HUES48 (cell line): ENCODE measurements around the gene LGI2.
A peak's percentile ranks its signal among the peaks of the same experiment; 100 is the strongest.

Source experiments
- H3K27ac ChIP-seq: one replicate; pipeline ENCODE4 v1.7.0; 2013; ENCODE audit warnings: low read depth, low read length, inconsistent platforms
- H3K27me3 ChIP-seq: 2 replicates; pipeline ENCODE4 v1.6.1; 2013; ENCODE audit warnings: mild to moderate bottlenecking, low read length; ENCODE audit not compliant: control insufficient read depth, insufficient read depth
- H3K36me3 ChIP-seq: 2 replicates; pipeline ENCODE4 v1.6.1; 2013; ENCODE audit warnings: low read length; ENCODE audit not compliant: control insufficient read depth, insufficient read depth
- H3K4me1 ChIP-seq: 2 replicates; pipeline ENCODE4 v1.6.1; 2013; ENCODE audit warnings: mild to moderate bottlenecking, low read length; ENCODE audit not compliant: control insufficient read depth, insufficient read depth
- H3K4me3 ChIP-seq: 2 replicates; pipeline ENCODE4 v1.5.1; 2013; ENCODE audit warnings: mild to moderate bottlenecking, low read depth, low read length
- H3K9ac ChIP-seq: 2 replicates; pipeline ENCODE4 v1.6.1; 2013; ENCODE audit warnings: mild to moderate bottlenecking, low read depth, low read length, moderate library complexity
- H3K9me3 ChIP-seq: 2 replicates; pipeline ENCODE4 v1.6.1; 2013; ENCODE audit warnings: low read length; ENCODE audit not compliant: control insufficient read depth, insufficient read depth

The LGI2 gene

GRCh38 chr4:25050370-25051078 lies 19.8 kb upstream of the LGI2 start:
- H3K36me3 ChIP-seq: no peaks in the 10 kb centered on the region
- H3K9me3 ChIP-seq: peaks cover 13% of the 10 kb centered on the region
- H3K4me1 ChIP-seq: no peaks in the 10 kb centered on the region
- no peak overlapping the region for H3K9ac ChIP-seq
- H3K27me3 ChIP-seq: no peaks in the 10 kb centered on the region
- no peak overlapping the region for H3K27ac ChIP-seq
- no peak overlapping the region for H3K4me3 ChIP-seq

GRCh38 chr4:25043548-25043947 lies 12.8 kb upstream of the LGI2 start:
- H3K9me3 ChIP-seq: no peaks in the 10 kb centered on the region
- peaks cover 5% of the 10 kb centered on the region; the same call in 1 of the 2 replicates for H3K27me3 ChIP-seq
- H3K36me3 ChIP-seq: no peaks in the 10 kb centered on the region
- H3K27ac ChIP-seq: no peak overlapping the region
- no peaks in the 10 kb centered on the region for H3K4me1 ChIP-seq
- no peak overlapping the region for H3K9ac ChIP-seq
- H3K4me3 ChIP-seq: no peak overlapping the region

GRCh38 chr4:25033526-25033925 lies 2.8 kb upstream of the LGI2 start:
- H3K4me1 ChIP-seq: peaks cover 15% of the 10 kb centered on the region
- no peaks in the 10 kb centered on the region for H3K36me3 ChIP-seq
- H3K9me3 ChIP-seq: no peaks in the 10 kb centered on the region
- no peak overlapping the region for H3K27ac ChIP-seq
- H3K4me3 ChIP-seq: no peak overlapping the region
- H3K27me3 ChIP-seq: peaks cover 41% of the 10 kb centered on the region
- no peak overlapping the region for H3K9ac ChIP-seq

- Histone ChIP-seq H3K9ac (no peak overlapping the region), H3K27me3 (peaks cover 46% of the 10 kb centered on the region), H3K4me3 (no peak overlapping the region), H3K9me3 (no peaks in the 10 kb centered on the region), H3K27ac (no peak overlapping the region), H3K4me1 (peaks cover 17% of the 10 kb centered on the region), H3K36me3 (no peaks in the 10 kb centered on the region)
Observed at GRCh38 chr4:25032126-25032525, 1.4 kb upstream of the LGI2 start.

GRCh38 chr4:25031077-25031621 lies 403 bp upstream of the LGI2 start:
- no peaks in the 10 kb centered on the region for H3K9me3 ChIP-seq
- H3K4me1 ChIP-seq: peaks cover 17% of the 10 kb centered on the region
- H3K27ac ChIP-seq: no peak overlapping the region
- H3K36me3 ChIP-seq: no peaks in the 10 kb centered on the region
- no peak overlapping the region for H3K9ac ChIP-seq
- peak overlapping the region; percentile 69 for H3K4me3 ChIP-seq
- H3K27me3 ChIP-seq: peaks cover 46% of the 10 kb centered on the region

GRCh38 chr4:25029479-25030276 lies 1.1 kb downstream of the LGI2 start:
- no peaks in the 10 kb centered on the region for H3K36me3 ChIP-seq
- H3K9me3 ChIP-seq: no peaks in the 10 kb centered on the region
- H3K9ac ChIP-seq: no peak overlapping the region; the same call in 1 of the 2 replicates
- no peak overlapping the region for H3K27ac ChIP-seq
- peaks cover 46% of the 10 kb centered on the region for H3K27me3 ChIP-seq
- peaks cover 17% of the 10 kb centered on the region for H3K4me1 ChIP-seq
- H3K4me3 ChIP-seq: peak overlapping the region; percentile 69

GRCh38 chr4:25028851-25029250 lies 1.9 kb downstream of the LGI2 start:
- Histone ChIP-seq H3K36me3 (0 out of 2 replicates have a peak, but pooled peaks cover 2% of the 10 kb centered on the region), H3K4me1 (peaks cover 17% of the 10 kb centered on the region), H3K9me3 (no peaks in the 10 kb centered on the region), H3K27ac (no peak overlapping the region), H3K9ac (no peak overlapping the region), H3K4me3 (no peak overlapping the region), H3K27me3 (peaks cover 46% of the 10 kb centered on the region)

GRCh38 chr4:25022766-25023165 lies 8.0 kb downstream of the LGI2 start:
- Histone ChIP-seq H3K27me3 (no peaks in the 10 kb centered on the region), H3K4me3 (no peak overlapping the region), H3K36me3 (0 out of 2 replicates have a peak, but pooled peaks cover 5% of the 10 kb centered on the region), H3K4me1 (no peaks in the 10 kb centered on the region), H3K9me3 (no peaks in the 10 kb centered on the region), H3K27ac (no peak overlapping the region), H3K9ac (no peak overlapping the region)

- Histone ChIP-seq H3K27me3 (no peaks in the 10 kb centered on the region), H3K9ac (no peak overlapping the region), H3K36me3 (0 out of 2 replicates have a peak, but pooled peaks cover 6% of the 10 kb centered on the region), H3K4me1 (no peaks in the 10 kb centered on the region), H3K27ac (no peak overlapping the region), H3K4me3 (no peak overlapping the region), H3K9me3 (no peaks in the 10 kb centered on the region)
Observed at GRCh38 chr4:25021216-25021615, 9.5 kb downstream of the LGI2 start.

- Histone ChIP-seq H3K9me3 (no peaks in the 10 kb centered on the region), H3K27ac (no peak overlapping the region), H3K4me1 (peaks cover under 1% of the 10 kb centered on the region; the same call in 1 of the 2 replicates), H3K36me3 (0 out of 2 replicates have a peak, but pooled peaks cover 6% of the 10 kb centered on the region), H3K9ac (no peak overlapping the region), H3K27me3 (no peaks in the 10 kb centered on the region), H3K4me3 (no peak overlapping the region)
Observed at GRCh38 chr4:25020236-25020635, 10.5 kb downstream of the LGI2 start.

- no peak overlapping the region for H3K27ac ChIP-seq
- H3K4me3 ChIP-seq: no peak overlapping the region
- H3K27me3 ChIP-seq: no peaks in the 10 kb centered on the region
- H3K4me1 ChIP-seq: peaks cover 4% of the 10 kb centered on the region; the same call in 1 of the 2 replicates
- no peak overlapping the region for H3K9ac ChIP-seq
- H3K36me3 ChIP-seq: 0 out of 2 replicates have a peak, but pooled peaks cover 6% of the 10 kb centered on the region
- no peaks in the 10 kb centered on the region for H3K9me3 ChIP-seq
Observed at GRCh38 chr4:25019501-25019900, 11.2 kb downstream of the LGI2 start.
